HG02852 (cell line): Measurements from ENCODE around the gene ATF1.
"Not testable (repeated sequence)": the region's sequence is repeated elsewhere in the genome, so short reads cannot be mapped to it uniquely, and the experiment has no call there.

Source experiments
- ATAC-seq: cut with Tn5 transposase; IDR thresholded peaks from one replicate; pipeline ENCODE4 v1.9.1; 2021; ENCODE audit warnings: mild to moderate bottlenecking, moderate library complexity; ENCODE audit not compliant: unreplicated experiment

The ATF1 gene

GRCh38 chr12:50790081-50790480 is 26.2 kb downstream of the ATF1 start:
- ATAC-seq, result no peak

GRCh38 chr12:50799908-50800307 is 36.0 kb downstream of the ATF1 start:
- ATAC-seq, result no peak

GRCh38 chr12:50803230-50803875 is 39.5 kb downstream of the ATF1 start:
- ATAC-seq, result no peak

- ATAC-seq, result no peak
These were observed 42.3 kb downstream of the ATF1 start for GRCh38 chr12:50806176-50806575.

- not testable (repeated sequence) for ATAC-seq
These were observed 45.2 kb downstream of the ATF1 start for GRCh38 chr12:50809131-50809530.

GRCh38 chr12:50814921-50815320 is 51.0 kb downstream of the ATF1 start:
- not testable (repeated sequence) for ATAC-seq

GRCh38 chr12:50820177-50820576 is 56.3 kb downstream of the ATF1 start:
- no peak for ATAC-seq

GRCh38 chr12:50822082-50822481 is 58.2 kb downstream of the ATF1 start:
- ATAC-seq, result no peak

- ATAC-seq, result not testable (repeated sequence)
These were observed 59.8 kb downstream of the ATF1 start for GRCh38 chr12:50823724-50824123.

GRCh38 chr12:50824914-50825313 is 61.0 kb downstream of the ATF1 start:
- ATAC-seq, result no peak

- ATAC-seq, result no peak
These were observed 61.5 kb downstream of the ATF1 start for GRCh38 chr12:50825372-50825838.

- no peak for ATAC-seq
These were observed 64.2 kb downstream of the ATF1 start for GRCh38 chr12:50828121-50828520.

GRCh38 chr12:50828886-50829285 is 65.0 kb downstream of the ATF1 start:
- ATAC-seq, result no peak

GRCh38 chr12:50833801-50834200 is 69.9 kb downstream of the ATF1 start:
- ATAC-seq, result not testable (repeated sequence)

- no peak for ATAC-seq
These were observed 75.1 kb downstream of the ATF1 start for GRCh38 chr12:50839042-50839441.

- no peak for ATAC-seq
These were observed 77.0 kb downstream of the ATF1 start for GRCh38 chr12:50840809-50841487.

GRCh38 chr12:50841716-50842531 is 78.0 kb downstream of the ATF1 start:
- no peak for ATAC-seq

GRCh38 chr12:50842637-50843493 is 79.0 kb downstream of the ATF1 start, which contains the start of gene TMPRSS12:
Gene TMPRSS12, plus strand, starts transcription at chr12:50842926. Its CDS starts 39 bp downstream, at chr12:50842965.
- ATAC-seq, result no peak

GRCh38 chr12:50845021-50845647 is 81.2 kb downstream of the ATF1 start:
- ATAC-seq, result no peak

- ATAC-seq, result no peak
These were observed 85.1 kb downstream of the ATF1 start for GRCh38 chr12:50848963-50849362.
